ENCODE results near the gene MMP13.

MMP13 gene

GRCh38 chr11:102928247-102928646 lies 27.3 kb downstream of the MMP13 start:
- no peak for TF ChIP-seq CTCF (IDR thresholded peaks at IDR 0.05; ENCODE audit: low read depth, low read length)
- H3K4me3 ChIP-seq (ENCODE audit: low read depth, low read length), result no peak overlapping the region

GRCh38 chr11:102927624-102927990 lies 27.9 kb downstream of the MMP13 start:
- no peak for TF ChIP-seq CTCF (IDR thresholded peaks at IDR 0.05; ENCODE audit: low read depth, low read length)
- H3K4me3 ChIP-seq (ENCODE audit: low read depth, low read length), result no peak overlapping the region

- no peak overlapping the region for H3K4me3 ChIP-seq (ENCODE audit: low read depth, low read length)
- no peak for TF ChIP-seq CTCF (IDR thresholded peaks at IDR 0.05; ENCODE audit: low read depth, low read length)
Measured at GRCh38 chr11:102926961-102927623, 28.4 kb downstream of the MMP13 start.

- TF ChIP-seq CTCF (IDR thresholded peaks at IDR 0.05; ENCODE audit: low read depth, low read length), result no peak
- no peak overlapping the region for H3K4me3 ChIP-seq (ENCODE audit: low read depth, low read length)
Measured at GRCh38 chr11:102926517-102926916, 29.0 kb downstream of the MMP13 start.

- H3K4me3 ChIP-seq (ENCODE audit: low read depth, low read length), result no peak overlapping the region
- TF ChIP-seq CTCF (IDR thresholded peaks at IDR 0.05; ENCODE audit: low read depth, low read length), result no peak
Measured at GRCh38 chr11:102925988-102926387, 29.5 kb downstream of the MMP13 start.

GRCh38 chr11:102924851-102925380 lies 30.6 kb downstream of the MMP13 start:
- no peak for TF ChIP-seq CTCF (IDR thresholded peaks at IDR 0.05; ENCODE audit: low read depth, low read length)

GRCh38 chr11:102921587-102922220 lies 33.8 kb downstream of the MMP13 start:
- TF ChIP-seq CTCF (IDR thresholded peaks at IDR 0.05; ENCODE audit: low read depth, low read length), result no peak
- H3K4me3 ChIP-seq (ENCODE audit: low read depth, low read length), result no peak overlapping the region

More at GRCh38 chr11:102924851-102925380, 30.6 kb downstream of the MMP13 start:
- H3K4me3 ChIP-seq (ENCODE audit: low read depth, low read length), result no peak overlapping the region

All from WI38 (cell line).